Measurements from ENCODE around the gene MT2A.

Gene MT2A

GRCh38 chr16:56641166-56641565 is 32.8 kb downstream of the MT2A start:
- DNase-seq = no peak

GRCh38 chr16:56643080-56643778 is 34.8 kb downstream of the MT2A start:
- peak; percentile 55 for DNase-seq

GRCh38 chr16:56643833-56644232 is 35.4 kb downstream of the MT2A start:
- no peak for DNase-seq

GRCh38 chr16:56645311-56645710 is 36.9 kb downstream of the MT2A start:
- DNase-seq = no peak

- DNase-seq = no peak
Measured at GRCh38 chr16:56645838-56646237, 37.5 kb downstream of the MT2A start.

- no peak for DNase-seq
Measured at GRCh38 chr16:56647641-56648431, 39.5 kb downstream of the MT2A start.

GRCh38 chr16:56649271-56649670 is 40.9 kb downstream of the MT2A start:
- DNase-seq = no peak

GRCh38 chr16:56649820-56650219 is 41.4 kb downstream of the MT2A start:
- no peak for DNase-seq

- no peak for DNase-seq
Measured at GRCh38 chr16:56651586-56651985, 43.2 kb downstream of the MT2A start, which contains the start of gene MT1B. TSS of gene MT1B (plus strand) at chr16:56651886. CDS start at chr16:56651954, 68 bp downstream.

- DNase-seq = no peak
Measured at GRCh38 chr16:56652600-56652999, 44.2 kb downstream of the MT2A start.

GRCh38 chr16:56653218-56653617 is 44.8 kb downstream of the MT2A start:
- no peak for DNase-seq

GRCh38 chr16:56657555-56658326 is 49.4 kb downstream of the MT2A start, which contains the start of gene MT1F:
TSS of gene MT1F (plus strand) at chr16:56657959. CDS start at chr16:56658059, 100 bp downstream.
- DNase-seq = peak; percentile 60

- DNase-seq = no peak
Measured at GRCh38 chr16:56658327-56658875, 50.0 kb downstream of the MT2A start.
